Effector CD8-positive, alpha-beta T cell (primary cell): ENCODE measurements around the gene NAALAD2.

ENCODE experiments used
- DNase-seq: peaks from one replicate; lab custom pipeline; 2025; lab: John Stamatoyannopoulos, UW

Gene NAALAD2

DNA sequence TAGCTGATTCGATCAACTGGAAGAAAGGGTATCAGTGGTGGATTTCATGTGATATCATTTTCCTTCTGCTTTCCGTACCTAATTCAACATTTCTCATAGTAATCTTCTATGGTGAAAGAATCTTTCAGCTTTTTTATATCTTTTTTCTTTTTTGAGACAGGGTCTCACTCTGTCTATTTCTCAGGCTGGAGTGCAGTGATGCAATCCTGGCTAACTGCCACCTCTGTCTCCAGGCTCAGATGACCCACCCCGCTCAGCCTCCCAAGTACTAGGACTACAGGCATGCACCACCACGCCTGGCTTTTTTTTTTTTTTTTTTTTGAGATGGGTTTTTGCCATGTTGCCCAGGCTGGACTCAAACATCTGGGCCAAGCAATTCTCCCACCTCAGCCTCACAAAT lies 107.0 kb downstream of the NAALAD2 start:
- DNase-seq: no peak
